ENCODE measurements around the gene DOCK4.

The DOCK4 gene

DNA sequence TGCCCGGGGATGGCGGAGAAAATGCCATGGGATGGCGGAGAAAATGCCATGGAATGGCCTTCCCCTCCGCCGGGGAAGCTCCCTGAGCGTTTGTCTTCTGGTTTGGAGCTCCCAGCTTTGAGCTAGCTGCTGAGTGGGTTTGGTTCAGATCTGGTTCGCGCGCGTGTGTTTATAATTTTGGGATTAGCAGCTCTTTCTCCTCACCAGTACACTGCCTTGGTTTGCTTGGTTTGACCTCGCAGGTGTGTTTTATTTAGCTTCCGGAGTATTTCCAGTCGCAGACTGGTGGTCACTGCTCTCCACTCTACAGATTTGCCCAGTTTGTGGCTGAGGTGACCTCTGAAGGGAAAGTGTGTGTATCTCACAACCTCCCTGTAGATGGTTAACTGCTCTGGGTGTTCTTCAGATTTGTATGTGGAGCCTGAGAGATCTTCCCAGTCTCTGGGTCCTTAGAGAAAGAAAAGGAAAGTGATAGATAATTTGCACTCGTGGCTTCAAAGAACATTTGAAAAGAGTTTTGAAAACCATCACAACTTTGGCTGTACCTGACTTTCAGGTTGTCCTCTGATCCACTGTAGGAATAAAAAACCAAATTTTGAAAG lies 893 bp upstream of the DOCK4 start:
- H3K4me1 Mint-ChIP-seq = peaks cover 44% of the 10 kb centered on the region
- H3K27ac Mint-ChIP-seq = peak overlapping the region; percentile 89
- H3K36me3 Mint-ChIP-seq = peaks cover 3% of the 10 kb centered on the region
- H3K9me3 Mint-ChIP-seq = no peaks in the 10 kb centered on the region
- CTCF ChIA-PET = interaction anchor here (0.7 to 0.9 kb wide), 2 partner anchors 11 to 242 kb away, joined by 3 read pairs; no protein-coding TSS in a partner anchor
- no peak for DNase-seq
- peaks cover 36% of the 10 kb centered on the region for H3K27me3 Mint-ChIP-seq
- peak overlapping the region; percentile 96 for H3K4me3 Mint-ChIP-seq

DNA sequence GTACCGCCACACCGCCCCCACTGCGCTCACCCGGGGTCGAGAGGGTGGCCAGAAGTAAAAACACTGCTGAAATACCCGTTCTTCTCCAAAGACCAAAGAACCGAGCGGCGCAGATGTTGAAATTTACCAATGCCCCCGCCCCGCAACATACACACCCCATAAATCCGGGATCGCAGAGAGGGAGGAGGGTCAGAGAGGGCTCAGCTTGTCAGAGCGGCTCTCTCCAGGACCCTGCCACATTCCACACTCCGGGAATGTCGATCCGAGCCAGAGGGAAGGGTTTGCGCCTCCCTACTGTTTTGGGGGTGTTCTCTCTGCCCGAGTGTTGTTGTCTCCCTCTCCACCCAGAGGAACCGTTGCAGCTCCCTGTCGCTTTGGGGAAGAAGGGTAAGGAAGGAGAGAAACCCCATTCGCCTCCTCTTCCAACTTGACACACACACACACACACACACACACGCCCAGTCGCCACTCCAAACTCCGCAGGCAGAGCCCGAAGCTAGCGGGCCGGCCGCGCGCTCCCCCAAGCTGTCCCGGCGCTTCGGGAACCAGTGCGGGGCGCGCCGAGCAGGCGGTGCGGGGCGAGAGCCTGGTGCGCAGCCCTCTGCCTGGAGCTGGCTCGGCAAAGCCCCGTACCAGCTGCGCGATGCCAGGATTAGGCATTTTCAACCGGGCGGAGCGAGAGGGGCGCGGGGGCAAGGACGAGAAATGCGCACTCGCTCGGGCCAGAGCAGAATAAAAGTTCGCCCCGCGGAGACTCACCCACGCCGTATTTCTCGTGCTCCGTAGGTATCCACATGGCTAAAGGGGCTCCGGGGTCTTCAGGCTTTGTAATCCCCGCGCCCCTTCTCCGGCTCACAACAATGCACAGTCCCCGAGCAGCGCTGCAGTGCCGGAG lies 609 bp downstream of the DOCK4 start:
- peak overlapping the region; percentile 43 for H3K27ac Mint-ChIP-seq
- peaks cover 44% of the 10 kb centered on the region for H3K4me1 Mint-ChIP-seq
- DNase-seq = peak; percentile 57
- H3K27me3 Mint-ChIP-seq = peaks cover 42% of the 10 kb centered on the region
- peak overlapping the region; percentile 96 for H3K4me3 Mint-ChIP-seq
- CTCF ChIA-PET = interaction anchor here (0.6 to 1.5 kb wide), 2 partner anchors 234 to 247 kb away, joined by 3 to 4 read pairs; no protein-coding TSS in a partner anchor
- H3K36me3 Mint-ChIP-seq = no peaks in the 10 kb centered on the region
- no peaks in the 10 kb centered on the region for H3K9me3 Mint-ChIP-seq

DNA sequence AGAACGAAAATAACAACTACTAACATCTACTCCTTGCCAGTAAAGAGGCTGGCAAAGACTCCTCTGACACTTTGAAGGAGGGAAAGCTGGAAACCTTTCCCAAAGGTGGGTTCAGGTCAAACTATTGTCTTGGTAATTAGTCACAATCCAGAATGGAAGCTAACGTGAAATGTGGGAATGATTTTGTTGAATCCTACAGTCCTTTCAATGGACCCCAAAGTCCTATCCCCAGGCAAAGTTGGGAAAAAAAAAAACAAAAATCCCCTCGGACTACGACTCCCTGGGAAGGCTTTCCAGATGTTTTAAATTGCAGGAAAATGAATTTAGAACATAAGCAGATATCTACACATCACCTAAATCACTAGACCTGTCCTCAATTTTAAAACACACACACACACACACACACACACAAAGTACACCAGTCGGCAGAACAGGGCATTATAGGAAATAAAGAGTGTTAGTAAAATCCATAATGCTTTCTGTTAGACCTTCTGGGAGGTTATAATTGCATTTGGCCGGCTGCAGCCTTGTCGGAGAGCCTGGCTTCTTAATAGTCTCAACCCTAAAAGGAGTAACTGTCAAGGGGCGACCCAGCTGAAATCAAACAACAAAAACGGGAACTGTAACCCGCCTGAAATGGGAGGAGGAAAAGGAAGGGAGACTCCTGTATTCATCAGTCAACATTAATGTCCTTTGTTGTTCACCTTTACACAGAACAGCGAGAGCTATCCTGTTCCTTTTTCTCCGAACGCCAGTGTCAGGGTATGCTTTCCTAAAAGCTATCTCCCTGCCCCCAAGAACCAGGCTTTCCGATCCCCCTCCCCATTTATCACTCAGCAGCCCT lies 1.5 kb downstream of the DOCK4 start:
- DNase-seq = no peak
- no peaks in the 10 kb centered on the region for H3K9me3 Mint-ChIP-seq
- H3K4me3 Mint-ChIP-seq = peak overlapping the region; percentile 96
- H3K36me3 Mint-ChIP-seq = no peaks in the 10 kb centered on the region
- peaks cover 44% of the 10 kb centered on the region for H3K4me1 Mint-ChIP-seq
- peaks cover 42% of the 10 kb centered on the region for H3K27me3 Mint-ChIP-seq
- H3K27ac Mint-ChIP-seq = no peak overlapping the region
- CTCF ChIA-PET = interaction anchor here (0.6 to 1.5 kb wide), 2 partner anchors 235 to 248 kb away, joined by 3 to 4 read pairs; no protein-coding TSS in a partner anchor

DNA sequence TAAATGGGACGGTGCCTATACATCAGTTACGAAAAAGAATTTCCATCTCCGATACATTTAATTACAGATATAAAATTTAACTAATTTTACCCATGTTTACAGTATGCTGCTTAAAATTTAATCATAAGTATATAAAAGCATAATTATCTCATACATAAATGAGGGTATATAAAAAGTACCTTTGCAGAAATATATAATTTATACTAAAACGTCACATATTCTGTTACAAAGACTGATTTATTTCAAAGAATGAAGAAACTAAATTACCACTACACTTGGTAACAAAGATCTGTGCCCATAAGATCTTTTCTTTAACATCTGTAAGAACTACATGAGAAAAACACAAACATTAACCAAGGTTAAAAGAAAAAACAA lies 2.8 kb downstream of the DOCK4 start:
- no peak for DNase-seq
- peaks cover 42% of the 10 kb centered on the region for H3K27me3 Mint-ChIP-seq
- no peaks in the 10 kb centered on the region for H3K9me3 Mint-ChIP-seq
- no peak overlapping the region for H3K4me3 Mint-ChIP-seq
- no peaks in the 10 kb centered on the region for H3K36me3 Mint-ChIP-seq
- H3K4me1 Mint-ChIP-seq = peaks cover 40% of the 10 kb centered on the region
- CTCF ChIA-PET = no interaction called here
- no peak overlapping the region for H3K27ac Mint-ChIP-seq

DNA sequence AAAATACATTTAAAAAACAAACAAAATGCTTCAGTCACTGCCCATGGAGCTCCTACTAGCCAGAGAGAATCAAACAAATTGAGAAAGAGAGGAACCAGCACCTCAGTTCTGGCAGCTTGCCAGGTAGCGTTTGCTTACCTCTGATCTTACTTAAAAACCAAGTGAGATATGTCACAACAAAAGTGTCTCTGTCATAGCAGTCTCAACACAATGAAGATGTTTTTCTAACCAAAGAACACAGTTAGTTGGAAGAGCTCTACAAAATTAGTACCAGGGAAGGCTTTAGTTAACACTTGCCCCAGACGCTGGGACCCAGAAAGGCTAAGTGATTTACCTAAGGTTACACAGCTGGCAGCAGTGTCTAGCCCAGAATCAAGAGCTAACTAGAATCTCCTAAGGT lies 3.4 kb downstream of the DOCK4 start:
- H3K9me3 Mint-ChIP-seq = no peaks in the 10 kb centered on the region
- H3K27me3 Mint-ChIP-seq = peaks cover 47% of the 10 kb centered on the region
- CTCF ChIA-PET = no interaction called here
- no peaks in the 10 kb centered on the region for H3K36me3 Mint-ChIP-seq
- no peak overlapping the region for H3K4me3 Mint-ChIP-seq
- H3K27ac Mint-ChIP-seq = no peak overlapping the region
- peaks cover 37% of the 10 kb centered on the region for H3K4me1 Mint-ChIP-seq
- DNase-seq = no peak

DNA sequence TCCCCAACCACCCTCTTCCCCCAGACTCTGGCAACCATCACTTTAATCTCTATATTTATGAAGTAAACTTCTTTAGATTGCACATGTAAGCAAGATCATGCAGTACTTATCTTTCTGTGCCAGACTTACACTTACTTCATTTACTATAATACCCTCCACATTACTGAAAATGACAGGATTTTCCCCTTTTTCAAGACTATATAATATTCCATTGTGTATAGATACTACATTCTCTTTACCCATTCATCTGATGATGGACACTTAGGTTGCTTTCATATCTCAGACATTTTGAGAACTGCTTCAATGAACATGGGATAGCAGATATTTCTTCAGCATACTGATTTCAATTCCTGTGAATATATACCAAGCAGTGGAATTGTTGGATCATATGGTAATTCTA lies 4.4 kb downstream of the DOCK4 start:
- no peak overlapping the region for H3K4me3 Mint-ChIP-seq
- CTCF ChIA-PET = no interaction called here
- H3K9me3 Mint-ChIP-seq = no peaks in the 10 kb centered on the region
- no peak for DNase-seq
- no peak overlapping the region for H3K27ac Mint-ChIP-seq
- H3K36me3 Mint-ChIP-seq = no peaks in the 10 kb centered on the region
- peaks cover 29% of the 10 kb centered on the region for H3K4me1 Mint-ChIP-seq
- peaks cover 49% of the 10 kb centered on the region for H3K27me3 Mint-ChIP-seq

DNA sequence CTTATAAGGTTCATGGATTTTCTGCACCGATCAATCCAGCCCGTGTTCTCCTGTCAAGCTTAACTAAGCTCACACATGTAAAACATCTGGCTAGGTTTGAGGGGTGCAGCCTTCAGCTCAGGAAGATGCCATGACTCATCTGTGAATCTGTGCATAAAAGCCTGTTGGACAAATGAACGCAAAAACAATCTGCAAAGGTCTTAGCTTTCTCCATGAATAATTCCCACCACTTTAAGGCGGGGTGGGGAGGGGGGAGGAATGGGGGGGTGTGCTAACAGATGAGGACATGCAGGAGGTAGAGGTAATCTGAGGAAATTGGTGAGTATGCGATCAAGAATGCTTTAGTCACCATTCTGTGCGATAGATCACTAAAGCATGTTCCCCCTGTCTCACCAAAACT lies 4.8 kb downstream of the DOCK4 start:
- Mint-ChIP-seq H3K9me3 (no peaks in the 10 kb centered on the region), H3K4me3 (no peak overlapping the region), H3K4me1 (peaks cover 28% of the 10 kb centered on the region), H3K27ac (no peak overlapping the region), H3K27me3 (peaks cover 49% of the 10 kb centered on the region), H3K36me3 (no peaks in the 10 kb centered on the region)
- no peak for DNase-seq
- CTCF ChIA-PET = no interaction called here

DNA sequence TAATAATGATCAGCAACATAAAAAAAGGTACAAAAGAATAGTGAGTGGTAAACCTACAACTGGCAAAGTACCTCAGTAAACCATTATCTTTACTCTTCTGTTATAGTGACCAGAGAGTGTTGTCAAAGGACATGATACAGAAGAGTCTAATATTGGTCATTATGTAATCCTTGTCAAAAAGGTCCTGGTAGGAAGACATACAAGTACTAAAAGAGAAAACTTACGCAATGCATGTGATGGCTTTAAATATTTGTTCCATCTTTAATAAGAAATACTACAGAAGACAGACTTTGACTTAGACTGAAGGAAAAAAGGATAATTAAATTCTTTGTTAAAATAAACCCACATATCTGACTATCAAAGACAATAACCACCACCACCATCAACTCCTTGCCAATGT lies 6.5 kb downstream of the DOCK4 start:
- Mint-ChIP-seq H3K27me3 (peaks cover 38% of the 10 kb centered on the region), H3K9me3 (no peaks in the 10 kb centered on the region), H3K4me3 (no peak overlapping the region), H3K36me3 (no peaks in the 10 kb centered on the region), H3K27ac (no peak overlapping the region), H3K4me1 (peaks cover 17% of the 10 kb centered on the region)
- no peak for DNase-seq
- CTCF ChIA-PET = no interaction called here

DNA sequence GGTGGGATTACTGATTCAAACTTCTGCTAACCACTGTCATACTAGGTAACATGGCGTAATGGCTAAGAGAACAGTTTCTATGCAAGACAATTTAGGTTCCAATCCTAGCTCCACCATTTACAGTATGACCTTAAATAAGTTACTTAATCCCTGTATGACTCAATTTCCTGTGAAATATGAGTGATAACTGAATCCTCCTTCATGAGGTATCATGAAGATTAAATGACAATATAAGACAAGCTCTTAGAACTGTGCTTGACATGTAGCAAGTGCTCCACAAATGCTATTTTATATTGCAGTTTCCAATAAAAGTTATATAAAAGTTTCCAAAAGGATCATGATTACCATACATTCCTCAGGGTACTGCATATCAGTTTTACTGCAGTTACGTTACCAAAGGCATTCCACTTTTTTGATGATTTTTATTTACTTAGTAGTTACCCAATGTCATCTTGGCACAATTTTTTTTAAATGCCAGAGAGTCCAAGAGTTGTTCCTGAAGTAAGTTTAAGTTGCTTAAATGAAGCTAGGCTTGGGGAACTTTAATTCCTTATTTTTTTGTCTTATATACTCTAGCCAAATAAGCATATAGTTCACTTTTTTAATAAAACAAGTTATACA lies 7.1 kb downstream of the DOCK4 start:
- CTCF ChIA-PET = no interaction called here
- no peaks in the 10 kb centered on the region for H3K9me3 Mint-ChIP-seq
- peaks cover 33% of the 10 kb centered on the region for H3K27me3 Mint-ChIP-seq

DNA sequence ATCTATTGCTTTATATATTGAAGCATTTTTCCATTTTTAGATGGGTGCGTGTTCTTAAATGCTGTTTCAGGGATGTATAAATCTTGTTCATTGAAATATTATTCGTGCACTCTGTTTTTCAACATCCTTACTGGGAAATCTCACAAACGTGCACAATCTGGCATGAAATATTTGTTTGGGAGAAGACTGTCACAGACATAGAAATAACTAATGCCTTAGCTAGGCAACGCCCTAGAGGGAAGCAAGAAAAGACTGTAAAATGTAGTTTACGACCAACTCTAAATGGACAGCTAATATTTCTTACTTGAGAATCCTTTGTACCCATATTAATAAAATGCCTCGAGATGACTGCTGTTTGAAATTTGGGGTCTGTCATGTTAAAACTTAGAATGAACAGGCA lies 8.9 kb downstream of the DOCK4 start:
- H3K4me1 Mint-ChIP-seq = no peaks in the 10 kb centered on the region
- no peaks in the 10 kb centered on the region for H3K36me3 Mint-ChIP-seq
- no peak overlapping the region for H3K27ac Mint-ChIP-seq
- H3K27me3 Mint-ChIP-seq = peaks cover 27% of the 10 kb centered on the region
- CTCF ChIA-PET = no interaction called here
- H3K4me3 Mint-ChIP-seq = no peak overlapping the region
- no peaks in the 10 kb centered on the region for H3K9me3 Mint-ChIP-seq
- DNase-seq = no peak

More for the DNA sequence above, 7.1 kb downstream of the DOCK4 start:
- no peak overlapping the region for H3K27ac Mint-ChIP-seq
- no peak for DNase-seq
- no peak overlapping the region for H3K4me3 Mint-ChIP-seq
- no peaks in the 10 kb centered on the region for H3K36me3 Mint-ChIP-seq
- H3K4me1 Mint-ChIP-seq = peaks cover 12% of the 10 kb centered on the region

DNA sequence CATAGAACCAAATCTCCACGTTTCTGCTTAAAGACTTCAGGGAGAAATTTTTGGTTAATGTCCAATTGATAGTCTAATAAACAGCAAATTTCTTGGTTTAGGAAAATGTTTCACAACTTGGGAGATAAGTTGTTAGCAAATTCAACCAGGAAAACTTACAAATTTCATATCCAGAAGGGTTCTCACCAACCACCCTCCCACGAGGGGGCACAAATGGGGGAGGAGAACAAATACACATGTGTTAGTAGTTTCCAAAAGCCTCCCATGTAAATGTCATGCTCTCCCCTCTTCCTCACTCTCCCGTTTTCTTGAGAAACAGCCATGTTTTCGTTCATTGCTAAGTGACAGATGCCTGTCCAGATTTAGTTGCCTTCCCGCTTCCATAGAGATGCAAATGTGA lies 10.5 kb downstream of the DOCK4 start:
- peaks cover 21% of the 10 kb centered on the region for H3K27me3 Mint-ChIP-seq
- no peak overlapping the region for H3K4me3 Mint-ChIP-seq
- H3K27ac Mint-ChIP-seq = no peak overlapping the region
- DNase-seq = no peak
- H3K9me3 Mint-ChIP-seq = no peaks in the 10 kb centered on the region
- no peaks in the 10 kb centered on the region for H3K36me3 Mint-ChIP-seq
- CTCF ChIA-PET = no interaction called here
- no peaks in the 10 kb centered on the region for H3K4me1 Mint-ChIP-seq

DNA sequence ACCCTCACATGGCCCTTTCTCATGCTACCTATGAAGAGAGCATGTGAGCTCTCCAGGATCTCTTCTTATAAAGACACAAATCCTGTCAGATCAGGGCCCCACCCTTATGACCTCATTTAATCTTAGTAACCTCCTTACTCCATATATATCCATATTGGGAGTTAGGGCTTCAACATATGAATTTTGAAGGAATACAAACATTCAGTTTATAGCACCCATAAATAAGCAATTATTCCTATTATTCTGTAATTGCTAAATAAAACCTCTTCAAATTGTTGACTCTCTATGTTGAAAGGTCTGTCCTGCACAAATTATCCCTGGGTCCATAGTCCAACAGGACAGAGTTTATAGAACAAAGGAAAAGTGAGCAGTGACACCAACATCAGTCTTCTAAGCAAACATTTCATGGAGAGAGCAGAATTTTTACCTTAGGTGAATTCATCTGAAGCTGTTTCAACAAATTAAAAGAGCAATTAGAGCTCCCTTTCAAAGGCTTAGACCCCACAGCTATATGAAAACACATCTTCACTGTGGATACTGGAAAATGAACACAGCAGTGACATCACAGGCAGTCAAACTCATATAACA lies 12.2 kb downstream of the DOCK4 start:
- CTCF ChIA-PET = no interaction called here
- no peak overlapping the region for H3K27ac Mint-ChIP-seq
- no peaks in the 10 kb centered on the region for H3K36me3 Mint-ChIP-seq

DNA sequence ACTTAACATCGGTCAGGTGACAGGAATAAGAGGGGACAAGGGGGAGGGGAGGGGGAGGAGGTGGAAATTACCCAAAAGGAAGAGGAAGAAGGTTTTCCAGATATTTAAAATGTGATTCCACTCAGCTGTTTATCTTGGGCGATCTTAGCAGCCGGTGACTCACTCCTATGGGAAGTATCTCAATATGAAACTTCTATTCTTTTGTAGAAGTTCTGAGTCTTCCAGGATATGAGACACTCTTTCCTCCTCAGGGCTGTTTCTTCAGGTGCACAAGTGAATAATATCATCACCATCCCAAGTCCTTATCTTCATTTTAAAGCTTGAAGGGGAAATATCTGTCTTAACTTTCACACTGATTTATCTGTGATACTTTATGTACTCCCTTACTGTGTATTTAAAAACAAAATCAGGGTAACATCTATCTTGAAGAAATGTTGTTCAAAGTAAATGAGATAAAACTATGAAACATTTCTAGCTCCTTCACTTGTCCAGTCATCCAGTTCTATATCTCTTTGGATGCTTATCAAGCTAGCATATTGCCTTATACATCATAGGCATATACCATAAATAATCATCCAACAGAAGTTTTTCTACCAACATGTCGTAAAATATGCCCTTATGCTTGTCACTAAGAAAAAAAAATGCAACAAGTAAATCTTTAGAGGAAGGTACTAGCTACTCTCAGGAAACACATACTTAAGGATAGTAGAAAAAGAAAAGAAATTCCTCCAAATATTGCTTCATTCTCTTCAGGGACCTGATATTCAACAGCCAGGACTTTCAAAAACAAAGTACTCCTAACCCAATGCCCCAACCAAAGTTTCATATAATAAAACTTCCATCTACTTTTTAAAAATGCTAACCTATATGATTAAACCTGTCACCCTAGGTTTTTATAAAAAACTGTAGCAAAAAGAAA lies 13.7 kb downstream of the DOCK4 start:
- Mint-ChIP-seq H3K27me3 (peaks cover 14% of the 10 kb centered on the region), H3K27ac (no peak overlapping the region), H3K4me3 (no peak overlapping the region), H3K36me3 (no peaks in the 10 kb centered on the region), H3K4me1 (no peaks in the 10 kb centered on the region), H3K9me3 (no peaks in the 10 kb centered on the region)
- CTCF ChIA-PET = no interaction called here
- no peak for DNase-seq

More for the DNA sequence above, 12.2 kb downstream of the DOCK4 start:
- Mint-ChIP-seq H3K4me3 (no peak overlapping the region), H3K9me3 (no peaks in the 10 kb centered on the region), H3K4me1 (no peaks in the 10 kb centered on the region), H3K27me3 (peaks cover 21% of the 10 kb centered on the region)
- no peak for DNase-seq

Data from activated naive CD4-positive, alpha-beta T cell treated with anti-CD3 and anti-CD28 coated beads, Interleukin-2, amount 10 ng/mL, durations not matched to agents 7 days and 5 days (primary cell).